ENCODE results near the gene KCNIP1.

KCNIP1 gene

GRCh38 chr5:170509348-170509660 is 5.5 kb downstream of the KCNIP1 start:
- DNase-seq, result no peak

GRCh38 chr5:170510126-170510525 is 6.3 kb downstream of the KCNIP1 start:
- DNase-seq, result no peak

GRCh38 chr5:170510559-170510958 is 6.7 kb downstream of the KCNIP1 start:
- DNase-seq, result no peak

GRCh38 chr5:170511551-170512258 is 7.9 kb downstream of the KCNIP1 start:
- DNase-seq, result no peak

GRCh38 chr5:170513856-170514525 is 10.2 kb downstream of the KCNIP1 start:
- no peak for DNase-seq

- DNase-seq, result no peak
These were observed 13.6 kb downstream of the KCNIP1 start for GRCh38 chr5:170517411-170517810.

- DNase-seq, result no peak
These were observed 14.5 kb downstream of the KCNIP1 start for GRCh38 chr5:170518277-170518676.

- DNase-seq, result no peak
These were observed 15.7 kb downstream of the KCNIP1 start for GRCh38 chr5:170519549-170519948.

GRCh38 chr5:170520372-170520771 is 16.6 kb downstream of the KCNIP1 start:
- DNase-seq, result no peak

- DNase-seq, result peak; percentile 82
These were observed 18.7 kb downstream of the KCNIP1 start for GRCh38 chr5:170522211-170523141.

- peak; percentile 10 for DNase-seq
These were observed 19.3 kb downstream of the KCNIP1 start for GRCh38 chr5:170523142-170523551.

GRCh38 chr5:170523830-170524229 is 20.0 kb downstream of the KCNIP1 start:
- DNase-seq, result no peak

- no peak for DNase-seq
These were observed 20.8 kb downstream of the KCNIP1 start for GRCh38 chr5:170524576-170524975.

GRCh38 chr5:170525470-170526211 is 21.8 kb downstream of the KCNIP1 start:
- no peak for DNase-seq

GRCh38 chr5:170527991-170528390 is 24.2 kb downstream of the KCNIP1 start:
- DNase-seq, result no peak

- no peak for DNase-seq
These were observed 25.2 kb downstream of the KCNIP1 start for GRCh38 chr5:170528976-170529375.

GRCh38 chr5:170532935-170533334 is 29.1 kb downstream of the KCNIP1 start:
- DNase-seq, result no peak

GRCh38 chr5:170533383-170533782 is 29.6 kb downstream of the KCNIP1 start:
- DNase-seq, result no peak

GRCh38 chr5:170534177-170534576 is 30.4 kb downstream of the KCNIP1 start:
- DNase-seq, result peak; percentile 38

- DNase-seq, result no peak
These were observed 31.1 kb downstream of the KCNIP1 start for GRCh38 chr5:170534941-170535340.

- no peak for DNase-seq
These were observed 32.7 kb downstream of the KCNIP1 start for GRCh38 chr5:170536525-170536924.

- DNase-seq, result no peak
These were observed 33.8 kb downstream of the KCNIP1 start for GRCh38 chr5:170537451-170538095.
